Heart left ventricle (tissue), 13 donors: ENCODE data around the gene PRELID2.

Experiments used
- CTCF ChIP-seq, 12 donors: fragments of 200-600 bp; sonication (generic) in 4 of 12; IDR thresholded peaks; one replicate each; pipeline versions ENCODE4 v1.5.0 to v1.8.0; 2018 to 2022; ENCODE audit warnings: antibody characterized with exemption in 12 of 12, mild to moderate bottlenecking in 5 of 12
- POLR2A ChIP-seq, 2 donors: fragments of 450-650 bp; IDR thresholded peaks; one replicate each; pipeline ENCODE4 v1.6.1; 2017; ENCODE audit warnings: antibody characterized with exemption in 2 of 2, mild to moderate bottlenecking in 2 of 2, moderate library complexity in 2 of 2
- donor health status: ischemic (EF 13 %, LVEDD 7.1; RV severe dilation, severe dysfunction).
- donor health status: DM: no; HTN: yes; CAD: no.
- donor health status: DM: no; HTN: no; CAD: no.
- donor health status: ischemic (EF 25% LVEDD 6.9; RV normal size, moderate dysfunction).
- donor health status: ischemic (EF 25% LVEDD 5.7; RV mildly dilated, moderate dysfunction).
- donor health status: ischemic (EF 35%, LVEDD 5.7; RV mildly dilated, moderate dysfunction).
- donor health status: nonischemic (EF 11% LVEDD 7.7; RV severe dilation, severe dysfunction).
- donor health status: DM: yes; HTN: yes; CAD: no.
- donor health status: PGD.
- donor health status: ischemic (EF 29% LVEDD 5.4; RV normal size, mild dysfunction).
- donor health status: nonischemic (EF 23%, LVEDD 6.1; RV moderate dilation, normal function).

GRCh38 chr5:145853781-145854376, 18.7 kb upstream of the PRELID2 start:
- TF ChIP-seq CTCF (IDR thresholded peaks at IDR 0.05): no peak
- no peak for TF ChIP-seq POLR2A (IDR thresholded peaks at IDR 0.05)
